Mesenchymal stem cell (in vitro differentiated cells and primary cell): ENCODE results near the gene ACP3.

Experiments used
- DNase-seq: peaks from one replicate; pipeline ENCODE4 v3.0.0-alpha.2; 2013
- H2AFZ ChIP-seq: one replicate; pipeline ENCODE4 v1.6.1; 2013; ENCODE audit warnings: low read depth, mild to moderate bottlenecking, control low read depth, inconsistent platforms, low read length, moderate library complexity
- H2AK5ac ChIP-seq: 2 replicates; pipeline ENCODE4 v1.6.1; 2013; ENCODE audit warnings: low read length, moderate library complexity, mild to moderate bottlenecking, inconsistent platforms; ENCODE audit not compliant: severe bottlenecking
- H2BK120ac ChIP-seq: one replicate; pipeline ENCODE4 v1.6.1; 2013; ENCODE audit warnings: low read depth, mild to moderate bottlenecking, inconsistent platforms, low read length, moderate library complexity
- H2BK12ac ChIP-seq, 2 experiments: one replicate each; pipeline ENCODE4 v1.6.1; 2013; ENCODE audit warnings: inconsistent platforms in 2 of 2, low read length in 2 of 2, mild to moderate bottlenecking in 2 of 2, moderate library complexity in 2 of 2, control low read depth in 1 of 2
- H2BK15ac ChIP-seq: one replicate; pipeline ENCODE4 v1.6.1; 2013; ENCODE audit warnings: mild to moderate bottlenecking, low read depth, inconsistent platforms; ENCODE audit not compliant: poor library complexity, severe bottlenecking
- H2BK5ac ChIP-seq: 2 replicates; pipeline ENCODE4 v1.6.1; 2013; ENCODE audit warnings: low read depth, mild to moderate bottlenecking, low read length, control low read depth, inconsistent platforms; ENCODE audit not compliant: poor library complexity, severe bottlenecking
- H3K14ac ChIP-seq, 2 experiments: one replicate each; pipeline ENCODE4 v1.6.1; 2013; ENCODE audit warnings: inconsistent platforms in 2 of 2, low read length in 2 of 2, control low read depth in 1 of 2, mild to moderate bottlenecking in 1 of 2, moderate library complexity in 1 of 2
- H3K18ac ChIP-seq, 2 experiments: one replicate each; pipeline ENCODE4 v1.6.1; 2013; ENCODE audit warnings: inconsistent platforms in 2 of 2, low read length in 2 of 2, control low read depth in 1 of 2, low read depth in 1 of 2, mild to moderate bottlenecking in 1 of 2
- H3K23ac ChIP-seq, 2 experiments: one replicate each; pipeline ENCODE4 v1.6.1; 2013; ENCODE audit warnings: inconsistent platforms in 2 of 2, low read length in 2 of 2, mild to moderate bottlenecking in 2 of 2, moderate library complexity in 2 of 2, control low read depth in 1 of 2
- H3K27ac ChIP-seq: 2 replicates; pipeline ENCODE4 v1.5.1; 2013; ENCODE audit warnings: mild to moderate bottlenecking, moderate library complexity, low read length, control low read depth, inconsistent platforms; ENCODE audit not compliant: poor library complexity, severe bottlenecking
- H3K27me3 ChIP-seq, 2 experiments: 2 replicates each; pipeline versions ENCODE4 v1.6.1 to v1.7.0; 2013; ENCODE audit warnings: low read length in 2 of 2, mild to moderate bottlenecking in 2 of 2, moderate library complexity in 2 of 2, control low read depth in 1 of 2, inconsistent platforms in 1 of 2; ENCODE audit not compliant: control insufficient read depth in 1 of 2, insufficient read depth in 1 of 2
- H3K36me3 ChIP-seq, 2 experiments: 2 replicates each; pipeline versions ENCODE4 v1.6.1 to v1.7.0; 2013; ENCODE audit warnings: low read length in 2 of 2, control low read depth in 1 of 2, inconsistent platforms in 1 of 2, low read depth in 1 of 2, mild to moderate bottlenecking in 1 of 2; ENCODE audit not compliant: insufficient read depth in 2 of 2, control insufficient read depth in 1 of 2
- H3K4ac ChIP-seq, 2 experiments: one replicate each; pipeline ENCODE4 v1.6.1; 2013; ENCODE audit warnings: inconsistent platforms in 2 of 2, low read length in 2 of 2, mild to moderate bottlenecking in 2 of 2, moderate library complexity in 2 of 2, control low read depth in 1 of 2, low read depth in 1 of 2
- H3K4me1 ChIP-seq: 2 replicates; pipeline ENCODE4 v1.6.1; 2013; ENCODE audit warnings: low read depth, low read length, control low read depth; ENCODE audit not compliant: control insufficient read depth, insufficient read depth
- H3K4me2 ChIP-seq: 2 replicates; pipeline ENCODE4 v1.6.1; 2013; ENCODE audit warnings: low read length, mild to moderate bottlenecking, inconsistent platforms; ENCODE audit not compliant: poor library complexity, severe bottlenecking
- H3K4me3 ChIP-seq, 2 experiments: 2 replicates each; pipeline versions ENCODE4 v1.5.1 to v1.7.0; 2013; ENCODE audit warnings: low read length in 2 of 2, mild to moderate bottlenecking in 2 of 2, control low read depth in 1 of 2, low read depth in 1 of 2; ENCODE audit not compliant: insufficient read depth in 1 of 2
- H3K79me1 ChIP-seq: replicated peaks from 2 replicates; pipeline ENCODE4 v1.6.1; 2013; ENCODE audit warnings: mild to moderate bottlenecking, control low read depth, low read length, inconsistent platforms; ENCODE audit not compliant: poor library complexity, severe bottlenecking
- H3K9ac ChIP-seq: 2 replicates; pipeline ENCODE4 v1.7.0; 2013; ENCODE audit warnings: mild to moderate bottlenecking, low read length, moderate library complexity
- H3K9me3 ChIP-seq: 2 replicates; pipeline ENCODE4 v1.7.0; 2013; ENCODE audit warnings: mild to moderate bottlenecking, low read length; ENCODE audit not compliant: control insufficient read depth
- H4K8ac ChIP-seq: one replicate; pipeline ENCODE4 v1.6.1; 2013; ENCODE audit warnings: inconsistent platforms, mild to moderate bottlenecking, low read length, moderate library complexity
- H4K91ac ChIP-seq: one replicate; pipeline ENCODE4 v1.6.1; 2013; ENCODE audit warnings: mild to moderate bottlenecking, low read length, inconsistent platforms
- WGBS: methylation state at CpG from one replicate; pipeline ENCODE4 v1.1.7; 2013; ENCODE audit warnings: mixed read lengths; 5-methylcytosine and 5-hydroxymethylcytosine counted together

The ACP3 gene

GRCh38 chr3:132332508-132332907 is 15.3 kb downstream of the ACP3 start:
- Histone ChIP-seq H3K9ac (no peak overlapping the region), H2AK5ac (no peak overlapping the region), H3K4ac (no peak overlapping the region), H2AFZ (no peak overlapping the region), H3K27ac (no peak overlapping the region), H3K4me3 (no peak overlapping the region), H3K9me3 (no peaks in the 10 kb centered on the region), H3K4me2 (no peak overlapping the region), H4K91ac (no peak overlapping the region), H3K18ac (no peak overlapping the region), H2BK120ac (no peak overlapping the region), H2BK5ac (no peak overlapping the region), H3K4me1 (no peaks in the 10 kb centered on the region), H2BK15ac (no peak overlapping the region), H2BK12ac (no peak overlapping the region), H3K14ac (no peak overlapping the region), H3K79me1 (no peaks in the 10 kb centered on the region), H3K23ac (no peak overlapping the region), H3K27me3 (no peaks in the 10 kb centered on the region), H4K8ac (no peak overlapping the region), H3K36me3 (no peaks in the 10 kb centered on the region)
- 100% methylated on average over 1 of the region's 1 CpG for WGBS
- no peak for DNase-seq

DNA sequence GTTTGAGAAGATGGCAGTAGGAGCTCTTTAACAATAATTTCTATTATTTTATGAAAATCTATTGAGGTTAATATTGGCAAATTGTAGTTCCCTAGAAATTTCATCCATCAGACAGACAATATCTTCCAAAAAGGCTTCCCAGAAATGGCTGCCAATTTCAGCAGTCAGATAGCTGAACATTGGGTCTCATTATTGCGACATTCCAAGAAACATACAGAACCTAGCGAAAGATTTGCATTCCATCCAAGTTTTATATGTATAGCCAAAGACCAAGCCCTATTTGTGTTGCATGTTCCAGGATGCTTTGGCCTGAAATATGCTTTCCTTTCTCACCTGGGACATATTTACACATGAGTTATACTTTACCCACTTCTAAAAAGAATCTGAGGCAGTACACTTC is 24.5 kb downstream of the ACP3 start:
- Histone ChIP-seq H3K4me3 (no peak overlapping the region), H3K27ac (no peak overlapping the region), H3K9ac (no peak overlapping the region), H2BK120ac (no peak overlapping the region), H2BK12ac (no peak overlapping the region), H2AK5ac (no peak overlapping the region), H2BK15ac (no peak overlapping the region), H3K4me2 (no peak overlapping the region), H3K79me1 (no peaks in the 10 kb centered on the region), H3K36me3 (no peaks in the 10 kb centered on the region), H2BK5ac (no peak overlapping the region), H4K91ac (no peak overlapping the region), H3K14ac (no peak overlapping the region), H3K27me3 (peaks cover 0 to 11% of the 10 kb centered on the region in 2 experiments), H4K8ac (no peak overlapping the region), H3K4ac (no peak overlapping the region), H3K4me1 (no peaks in the 10 kb centered on the region), H2AFZ (no peak overlapping the region), H3K9me3 (no peaks in the 10 kb centered on the region), H3K18ac (no peak overlapping the region), H3K23ac (no peak overlapping the region)
- no peak for DNase-seq
- 96% methylated on average over 2 of the region's 2 CpGs for WGBS

DNA sequence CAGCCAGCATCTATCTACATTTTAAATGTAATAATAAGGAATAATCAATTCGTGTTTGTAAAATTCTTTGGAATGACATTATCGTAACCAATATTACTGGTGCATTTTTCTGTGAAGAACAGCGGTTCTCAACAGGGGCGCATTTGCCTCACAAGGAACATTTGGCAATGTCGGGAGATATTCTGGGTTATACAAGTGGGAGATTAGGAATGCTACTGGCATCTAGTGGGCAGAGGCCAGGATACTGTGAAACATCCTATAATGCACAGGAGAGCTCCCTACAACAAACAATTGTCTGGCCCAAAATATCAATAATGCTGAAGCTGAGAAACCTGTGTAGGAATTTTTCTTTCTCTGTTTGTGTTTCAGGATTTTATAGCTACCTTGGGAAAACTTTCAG is 25.0 kb downstream of the ACP3 start:
- Histone ChIP-seq H2BK15ac (no peak overlapping the region), H3K9ac (peak overlapping the region; percentile 50), H2BK12ac (no peak overlapping the region), H4K91ac (no peak overlapping the region), H3K4me1 (no peaks in the 10 kb centered on the region), H3K36me3 (no peaks in the 10 kb centered on the region), H3K9me3 (no peaks in the 10 kb centered on the region), H3K27ac (no peak overlapping the region), H3K79me1 (no peaks in the 10 kb centered on the region), H2AK5ac (no peak overlapping the region), H4K8ac (no peak overlapping the region), H3K14ac (no peak overlapping the region), H2BK120ac (no peak overlapping the region), H2BK5ac (no peak overlapping the region), H3K18ac (no peak overlapping the region), H3K23ac (no peak overlapping the region), H2AFZ (no peak overlapping the region), H3K4me3 (no peak overlapping the region), H3K27me3 (peaks cover 0 to 11% of the 10 kb centered on the region in 2 experiments), H3K4me2 (no peak overlapping the region), H3K4ac (no peak overlapping the region)
- WGBS = 83% methylated on average over 5 of the region's 5 CpGs
- DNase-seq = no peak

DNA sequence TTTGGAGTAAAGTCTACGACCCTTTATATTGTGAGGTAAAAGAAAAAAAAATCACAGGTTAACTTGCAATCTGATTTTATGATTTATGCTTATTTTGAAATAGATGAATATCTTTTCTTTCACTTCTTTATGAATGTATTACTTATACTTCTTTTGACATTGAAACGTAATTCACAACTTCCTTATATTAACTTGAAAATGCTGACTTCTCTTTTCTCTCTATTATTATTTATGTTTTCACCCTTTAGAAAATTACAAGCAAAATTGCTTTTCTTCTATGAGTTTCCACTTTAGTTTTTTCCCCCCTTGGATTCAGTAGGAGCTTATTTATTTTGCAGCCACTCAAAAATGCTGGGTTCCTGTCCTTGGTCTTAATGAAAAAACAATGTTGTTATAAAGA is 25.4 kb downstream of the ACP3 start:
- Histone ChIP-seq H3K23ac (no peak overlapping the region), H3K9ac (peak overlapping the region; percentile 50), H2AFZ (no peak overlapping the region), H3K27ac (no peak overlapping the region), H3K79me1 (no peaks in the 10 kb centered on the region), H4K91ac (no peak overlapping the region), H3K14ac (no peak overlapping the region), H3K4me1 (no peaks in the 10 kb centered on the region), H3K9me3 (no peaks in the 10 kb centered on the region), H3K4me2 (no peak overlapping the region), H2BK120ac (no peak overlapping the region), H4K8ac (no peak overlapping the region), H3K4ac (no peak overlapping the region), H3K27me3 (peaks cover 0 to 11% of the 10 kb centered on the region in 2 experiments), H3K4me3 (no peak overlapping the region), H3K18ac (no peak overlapping the region), H2AK5ac (no peak overlapping the region), H2BK15ac (no peak overlapping the region), H3K36me3 (no peaks in the 10 kb centered on the region), H2BK5ac (no peak overlapping the region), H2BK12ac (no peak overlapping the region)
- DNase-seq = no peak
- 100% methylated on average over 1 of the region's 2 CpGs for WGBS
